GM21381 (cell line): Measurements from ENCODE around the gene KIAA1210.

Source experiments
- ATAC-seq: cut with Tn5 transposase; IDR thresholded peaks from one replicate; pipeline ENCODE4 v1.9.1; 2021; ENCODE audit warnings: mild to moderate bottlenecking, moderate library complexity; ENCODE audit not compliant: unreplicated experiment

KIAA1210 gene

DNA sequence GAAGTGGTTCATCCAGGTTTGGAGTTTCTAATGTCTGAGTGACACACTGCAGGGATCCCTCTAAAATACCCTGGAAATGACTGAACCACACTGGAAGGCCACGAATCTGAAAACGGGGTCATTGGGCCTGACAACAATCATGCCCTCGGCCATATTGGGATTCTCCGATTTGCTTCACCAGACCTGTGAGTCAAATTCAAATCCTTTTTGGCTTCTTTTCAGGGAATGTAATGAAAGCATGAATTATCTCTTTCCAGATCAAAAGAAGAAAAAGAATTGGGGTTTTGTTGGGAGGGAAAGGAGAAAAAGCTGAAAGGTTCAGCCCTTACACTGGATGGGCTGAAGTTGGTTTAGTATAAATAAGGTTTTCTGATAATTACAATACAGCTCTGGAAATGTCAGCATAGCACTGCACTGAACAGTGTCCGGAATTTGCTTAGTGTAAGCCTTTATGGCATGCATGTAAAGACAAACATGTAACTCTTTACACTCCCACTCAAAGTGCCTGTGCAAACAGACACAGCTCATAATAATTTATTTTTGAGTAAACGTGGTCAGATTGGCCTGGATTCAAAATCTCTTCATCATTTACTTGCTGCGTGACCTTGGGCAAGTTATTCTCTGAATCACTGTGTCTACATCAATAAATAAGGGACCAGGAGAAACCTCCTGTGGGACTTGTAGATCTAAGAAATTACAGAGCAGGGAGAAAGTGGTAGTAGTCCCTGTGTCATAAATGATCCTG lies 33.4 kb downstream of the KIAA1210 start:
- no peak for ATAC-seq

DNA sequence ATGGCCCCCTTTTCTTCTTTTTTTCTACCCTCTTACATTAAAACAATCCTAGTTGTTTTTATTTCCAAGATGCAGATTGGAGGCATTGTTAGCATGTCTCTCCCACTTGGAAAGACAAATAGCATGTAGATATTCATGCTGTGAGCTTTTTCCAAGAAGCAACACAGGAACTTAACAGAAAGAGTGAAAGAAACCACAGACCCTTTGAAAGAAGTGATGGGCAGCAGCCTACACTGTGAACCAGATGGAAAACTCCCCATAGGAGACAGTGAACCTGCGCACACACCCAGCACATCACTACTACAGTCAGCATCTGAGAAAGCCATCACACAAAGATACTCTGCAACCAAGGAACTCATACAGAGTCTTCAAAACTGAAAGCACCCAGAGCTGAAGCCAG lies 37.0 kb downstream of the KIAA1210 start:
- ATAC-seq: no peak

DNA sequence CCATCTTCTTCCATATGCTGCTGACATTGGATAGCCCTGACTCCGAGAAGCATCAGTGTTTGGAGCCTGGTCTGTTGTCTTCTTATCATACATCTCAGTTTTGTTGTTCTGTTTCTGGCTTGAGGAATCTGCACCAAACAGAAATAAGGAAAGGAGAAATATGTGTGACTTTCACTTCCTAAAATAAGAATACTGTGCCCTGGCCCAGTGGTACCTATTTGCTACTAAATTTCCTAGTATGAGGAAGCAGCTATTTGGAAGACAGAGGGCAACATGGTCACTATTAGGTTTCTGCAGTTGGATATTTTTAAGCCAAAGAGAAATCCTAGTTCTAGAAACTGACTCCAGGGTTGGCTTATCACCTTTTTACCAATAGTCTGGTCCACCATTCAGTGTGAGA lies 38.0 kb downstream of the KIAA1210 start:
- ATAC-seq: no peak

DNA sequence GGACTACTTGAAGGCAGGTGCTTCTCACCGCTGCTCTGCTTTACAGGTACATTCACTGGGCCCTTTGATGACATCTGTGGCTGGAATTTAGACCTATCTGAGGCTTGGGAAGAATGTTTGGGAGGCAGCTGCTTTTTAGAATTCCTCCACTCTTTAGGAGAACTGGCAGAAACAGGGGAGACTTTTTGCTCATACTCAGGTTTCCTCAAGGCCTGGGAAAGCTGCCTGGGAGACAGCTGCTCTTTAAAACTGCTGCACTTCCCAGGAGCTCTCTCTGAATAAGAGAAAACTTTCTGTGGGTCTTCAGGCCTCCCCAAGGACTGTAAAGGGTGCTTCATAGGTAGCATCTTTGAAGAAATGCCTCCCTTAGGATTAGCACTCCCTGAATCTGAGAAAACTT lies 40.5 kb downstream of the KIAA1210 start:
- no peak for ATAC-seq

DNA sequence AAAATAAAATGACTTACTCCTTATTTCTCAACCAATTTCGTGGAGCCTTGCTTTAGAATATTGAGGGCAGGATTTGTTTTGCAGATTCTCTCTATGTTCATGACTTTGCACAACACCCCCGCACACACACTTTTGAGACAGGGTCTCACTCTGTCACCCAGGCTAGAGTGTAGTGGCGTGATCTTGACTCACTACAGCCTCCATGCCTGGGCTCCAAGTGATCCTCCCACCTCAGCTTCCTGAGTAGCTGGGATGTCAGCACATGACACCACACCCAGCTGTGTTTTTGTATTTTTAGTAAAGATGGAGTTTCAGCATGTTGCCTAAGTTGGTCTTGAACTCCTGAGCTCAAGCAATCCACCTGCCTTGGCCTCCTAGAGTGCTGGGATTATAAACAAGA lies 42.8 kb downstream of the KIAA1210 start:
- no peak for ATAC-seq

DNA sequence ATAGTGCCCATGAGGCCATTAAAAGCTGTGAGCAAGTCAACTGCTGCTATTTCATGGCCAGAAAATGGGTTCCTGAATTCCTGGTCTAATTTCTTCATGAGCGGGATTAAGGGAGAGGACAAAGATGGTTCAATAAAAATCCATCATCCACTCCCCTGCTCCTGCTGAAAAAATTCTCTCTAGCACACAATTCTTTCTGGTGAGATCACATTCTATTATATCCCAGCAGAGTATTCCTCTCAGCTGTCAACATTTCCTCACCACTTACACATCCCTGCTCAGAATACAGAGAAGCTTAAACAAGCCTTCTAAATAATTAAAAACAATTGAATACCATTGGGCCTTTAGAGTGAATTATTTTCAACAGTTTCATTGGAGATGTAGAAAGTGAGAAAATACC lies 45.3 kb downstream of the KIAA1210 start:
- ATAC-seq: no peak

DNA sequence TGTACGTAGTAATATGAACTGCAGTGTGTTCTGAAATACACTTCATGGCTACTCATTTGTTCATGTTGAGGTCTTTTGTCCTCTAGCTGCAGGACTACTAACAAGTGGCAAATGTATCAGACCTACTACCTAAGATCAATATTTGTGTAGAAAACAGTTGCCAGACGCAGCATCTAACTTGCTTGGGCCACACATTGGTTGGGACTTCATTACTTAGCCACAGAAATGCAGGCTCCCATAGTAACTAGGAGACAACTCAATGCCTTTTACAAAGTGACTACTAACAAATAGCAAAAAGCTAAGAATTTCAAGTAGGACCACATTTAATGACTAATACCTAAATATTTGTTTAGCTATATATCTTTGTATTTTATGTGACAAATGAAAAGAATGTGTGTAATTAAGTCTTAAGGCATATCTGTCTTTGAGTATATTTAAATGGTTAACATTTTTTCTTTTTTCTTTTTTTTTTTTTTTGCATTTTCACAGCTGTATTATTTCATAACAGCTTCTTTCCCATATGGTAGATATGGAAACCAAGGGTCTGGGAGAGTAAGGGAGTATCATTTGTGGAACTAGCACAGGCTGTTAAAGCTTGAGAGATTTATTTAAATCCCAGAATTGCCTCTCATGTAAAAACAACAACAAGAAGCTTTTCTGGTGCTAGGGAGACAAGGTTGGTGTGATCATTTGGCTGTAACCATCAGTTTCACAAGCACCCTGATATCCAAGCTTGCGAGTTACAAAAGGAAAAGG lies 52.2 kb downstream of the KIAA1210 start:
- no peak for ATAC-seq

DNA sequence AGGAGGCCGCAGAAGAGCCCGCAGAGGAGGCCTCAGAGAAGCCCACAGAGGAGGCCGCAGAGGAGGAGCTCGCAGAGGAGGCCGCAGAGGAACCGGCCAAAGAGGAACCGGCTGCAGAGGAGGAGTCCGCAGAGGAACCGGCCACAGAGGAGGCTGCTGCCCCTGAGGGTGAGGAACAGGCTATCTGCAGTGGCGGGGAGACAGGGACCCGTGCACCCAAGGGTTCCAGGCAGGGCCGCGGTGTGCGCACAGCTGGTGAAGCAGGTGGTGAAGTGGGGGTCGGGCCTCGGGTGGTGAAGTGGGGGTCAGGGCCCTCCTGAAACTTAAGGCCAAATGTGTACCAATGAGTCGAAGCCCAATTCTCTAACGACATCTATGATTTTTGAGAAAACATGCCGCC lies 53.7 kb downstream of the KIAA1210 start:
- ATAC-seq: no peak

DNA sequence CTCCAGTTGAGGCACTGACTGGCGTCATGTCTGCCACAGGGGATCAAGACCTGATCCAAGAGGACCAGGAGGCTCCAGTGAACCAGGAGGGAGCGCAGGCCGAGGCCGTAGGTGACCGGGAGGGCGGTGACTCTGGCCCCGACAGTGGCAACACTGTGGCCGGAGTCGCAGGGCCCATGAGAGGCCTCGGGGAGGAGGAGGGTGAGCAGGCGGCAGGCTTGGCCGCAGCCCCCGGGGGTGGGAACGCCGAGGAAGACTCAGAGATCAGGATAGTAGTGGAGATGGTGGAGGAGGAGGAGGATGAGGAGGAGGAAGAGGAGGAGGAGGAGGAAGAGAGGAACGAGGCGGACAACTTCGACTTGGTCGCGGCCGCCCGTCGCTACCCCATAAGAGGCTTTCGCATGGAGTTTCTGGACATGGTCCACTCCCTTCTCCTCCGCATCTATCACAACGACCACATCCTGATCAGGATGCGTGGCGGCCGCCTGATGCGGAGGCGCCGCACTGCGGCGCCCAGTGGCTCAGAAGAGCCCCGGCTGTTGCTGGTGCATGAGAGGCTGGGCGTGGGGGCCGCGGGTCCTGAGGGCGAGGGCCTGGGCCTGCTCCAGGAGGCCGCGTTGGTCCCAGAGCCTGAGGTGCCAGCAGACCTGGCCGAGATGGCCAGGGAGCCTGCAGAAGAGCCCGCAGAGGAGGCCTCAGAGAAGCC lies 54.3 kb downstream of the KIAA1210 start:
- no peak for ATAC-seq

DNA sequence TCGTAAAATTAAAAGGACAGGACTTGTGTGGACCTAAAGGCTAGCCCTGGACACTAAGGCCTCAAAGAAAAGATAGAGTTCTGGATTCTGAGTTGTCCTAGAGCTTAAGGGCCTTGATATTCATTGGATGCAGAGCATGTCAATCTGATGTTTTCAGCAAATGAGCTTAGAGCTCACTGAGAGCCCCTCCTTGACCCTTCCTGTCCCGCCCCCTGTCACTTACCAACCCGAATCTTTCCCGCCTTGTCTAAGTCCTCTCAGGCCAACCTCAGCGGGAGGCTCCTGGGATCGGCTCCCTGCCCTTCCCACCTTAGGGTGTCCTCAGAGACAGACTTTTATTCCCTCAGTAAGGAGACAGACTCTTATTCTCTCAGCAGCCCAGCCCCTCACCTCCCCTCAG lies 54.9 kb downstream of the KIAA1210 start, which contains the start of gene CT47C1:
CT47C1 (plus strand) TSS at position 250 of the 400 bp plus-strand sequence. CDS start 233 bp downstream, outside the sequence.
- no peak for ATAC-seq

DNA sequence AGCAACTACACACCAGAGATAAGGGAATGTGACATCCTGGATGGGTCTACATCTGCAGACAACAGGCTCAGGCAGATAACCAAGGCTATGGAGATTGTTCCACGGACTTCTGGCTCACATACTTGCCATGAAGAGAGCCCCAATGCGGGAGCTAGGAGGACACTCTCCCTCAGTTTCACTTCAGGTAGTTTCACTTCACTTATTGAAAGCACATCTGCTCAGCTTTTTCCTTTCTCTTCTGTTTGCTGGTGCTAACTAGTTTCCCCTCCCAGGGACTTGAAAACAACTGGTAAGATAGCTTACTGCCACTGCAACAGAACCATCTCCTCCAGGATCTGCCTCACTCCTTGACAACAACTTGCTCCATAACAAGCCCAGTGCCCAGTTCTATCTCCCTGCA lies 56.2 kb downstream of the KIAA1210 start:
- ATAC-seq: peak; percentile 69

DNA sequence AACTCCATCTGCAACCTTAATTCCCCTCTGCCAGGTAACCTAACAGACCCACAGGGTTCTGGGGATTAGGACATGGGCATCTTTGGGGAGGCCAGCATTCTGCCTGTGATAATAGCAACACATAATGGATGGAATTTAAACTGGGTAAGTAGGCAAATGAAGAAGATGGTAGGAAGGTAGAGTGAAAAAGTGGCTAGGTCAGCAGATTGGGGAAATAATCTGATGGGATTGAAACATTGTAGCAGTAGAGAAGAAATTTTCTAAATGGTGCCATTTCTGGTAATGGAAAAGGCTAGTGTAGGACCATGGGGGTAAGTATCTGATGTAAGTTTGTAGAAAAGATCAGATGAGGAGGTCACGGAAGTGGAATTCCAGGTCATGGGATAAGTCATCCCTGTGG lies 57.9 kb downstream of the KIAA1210 start:
- no peak for ATAC-seq

DNA sequence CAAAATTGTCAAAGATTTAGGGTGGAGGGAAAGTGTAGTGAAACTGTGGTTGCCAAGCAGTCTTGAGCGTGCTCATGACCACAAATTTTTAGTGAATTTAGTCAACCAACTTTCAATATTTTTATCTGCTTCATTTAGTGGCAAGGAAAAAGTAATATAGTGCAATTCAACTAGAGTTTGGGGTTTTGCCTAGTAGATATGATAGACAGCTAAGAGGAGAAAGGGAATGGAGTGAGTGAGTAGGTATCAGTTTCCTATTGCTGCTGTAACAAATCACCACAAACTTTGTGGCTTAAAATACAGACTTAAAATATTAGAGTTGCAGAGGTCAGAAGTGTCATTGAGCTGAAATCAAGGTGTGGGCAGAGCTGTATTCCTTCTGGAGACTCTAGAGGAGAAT lies 58.5 kb downstream of the KIAA1210 start:
- no peak for ATAC-seq

DNA sequence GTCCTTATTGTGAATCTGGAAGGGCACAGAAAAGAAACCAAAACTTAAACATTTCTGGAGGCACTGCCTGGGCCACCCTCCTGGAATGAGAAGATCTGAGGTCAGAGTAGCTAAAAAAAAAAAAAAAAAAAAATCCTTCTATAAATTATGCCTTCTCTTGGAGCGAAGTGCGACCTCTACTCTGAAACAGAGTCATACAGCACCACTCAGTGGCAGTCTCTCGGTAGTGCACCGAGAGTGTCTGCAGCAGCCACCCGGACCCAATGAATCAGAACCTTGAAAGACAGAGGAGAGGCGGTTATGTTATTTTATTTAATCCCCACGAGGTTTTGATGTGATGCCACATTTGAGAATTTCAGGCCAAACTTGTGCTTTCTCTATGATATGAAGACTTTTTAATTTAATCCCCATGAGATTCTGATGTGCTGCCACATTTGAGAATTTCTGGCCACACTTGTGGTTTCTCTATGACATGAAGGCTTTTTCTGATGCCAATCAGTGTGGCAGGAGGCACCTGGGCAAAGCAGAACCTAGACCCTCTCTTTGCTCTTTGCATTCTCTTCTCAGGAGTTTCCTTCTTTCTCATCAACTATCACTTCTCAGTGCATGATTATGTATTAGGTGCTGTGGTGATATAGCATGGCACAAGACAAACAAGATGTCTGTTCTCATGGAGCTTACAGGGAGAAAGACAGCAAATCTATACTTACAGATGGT lies 60.4 kb downstream of the KIAA1210 start:
- ATAC-seq: no peak

DNA sequence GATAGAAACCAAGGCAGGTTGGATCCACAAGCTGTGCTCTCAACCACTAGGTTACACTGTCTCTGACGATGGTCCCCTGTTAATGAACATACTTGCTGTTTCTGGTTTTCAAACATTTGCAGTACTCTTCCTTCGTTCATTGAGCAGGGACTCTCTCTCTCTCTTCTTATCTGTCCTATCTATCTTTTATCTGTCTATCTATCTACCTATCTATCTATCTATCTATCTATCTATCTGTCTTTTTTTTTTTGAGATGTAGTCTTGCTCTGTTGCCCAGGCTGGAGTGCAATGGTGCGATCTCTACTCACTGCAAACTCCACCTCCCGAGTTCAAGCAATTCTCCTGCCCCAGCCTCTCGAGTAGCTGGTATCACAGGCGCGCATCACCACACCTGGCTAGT lies 64.2 kb downstream of the KIAA1210 start:
- ATAC-seq: no peak

DNA sequence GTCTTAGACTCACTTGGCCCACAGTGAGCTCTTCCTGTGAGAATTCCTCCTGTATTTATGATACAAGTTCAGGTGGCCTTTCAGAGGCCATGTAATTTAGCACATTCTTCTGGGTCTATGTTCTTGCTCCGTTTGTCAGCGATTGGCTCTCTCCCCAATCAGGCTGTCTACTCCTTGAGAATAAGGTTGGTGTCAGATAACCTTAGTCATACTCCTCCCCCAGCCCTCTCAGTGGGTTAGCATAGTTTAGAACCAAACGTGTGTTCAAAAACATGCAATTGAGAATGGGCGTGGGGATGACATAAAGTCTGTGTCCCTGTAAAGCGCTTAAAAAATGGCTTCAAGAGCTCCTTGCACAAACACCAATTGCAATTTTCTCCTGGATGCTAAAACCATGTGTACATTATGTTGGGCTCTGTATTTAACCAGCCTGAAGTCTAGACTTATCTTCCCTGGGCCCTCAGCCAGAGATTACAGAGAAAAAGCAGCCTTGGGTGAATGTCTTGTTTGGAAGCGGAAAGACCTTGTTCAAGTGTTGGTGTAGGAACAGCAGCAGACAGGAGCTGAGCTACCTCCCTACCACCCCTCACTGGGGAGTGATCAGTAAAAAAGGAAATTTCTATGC lies 64.8 kb downstream of the KIAA1210 start:
- no peak for ATAC-seq

DNA sequence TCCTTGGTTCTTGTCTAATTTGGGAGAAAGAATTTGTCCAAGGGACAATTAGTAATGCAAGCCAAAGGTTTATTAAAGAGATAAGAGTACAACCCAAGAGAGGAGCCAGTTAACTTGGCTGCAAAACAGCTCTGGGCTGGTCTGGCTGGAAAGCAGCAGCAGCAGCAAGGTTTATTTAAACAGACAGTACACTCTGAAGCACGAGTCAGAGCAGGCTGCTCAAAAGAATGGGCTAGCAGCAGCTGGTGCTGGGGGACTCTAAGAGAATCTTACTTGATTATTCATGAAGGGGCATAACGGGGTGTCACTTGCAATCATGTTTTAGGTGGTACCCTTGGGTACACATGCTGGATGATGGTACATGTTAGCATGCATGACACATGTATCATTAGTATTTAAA lies 71.9 kb downstream of the KIAA1210 start:
- no peak for ATAC-seq

DNA sequence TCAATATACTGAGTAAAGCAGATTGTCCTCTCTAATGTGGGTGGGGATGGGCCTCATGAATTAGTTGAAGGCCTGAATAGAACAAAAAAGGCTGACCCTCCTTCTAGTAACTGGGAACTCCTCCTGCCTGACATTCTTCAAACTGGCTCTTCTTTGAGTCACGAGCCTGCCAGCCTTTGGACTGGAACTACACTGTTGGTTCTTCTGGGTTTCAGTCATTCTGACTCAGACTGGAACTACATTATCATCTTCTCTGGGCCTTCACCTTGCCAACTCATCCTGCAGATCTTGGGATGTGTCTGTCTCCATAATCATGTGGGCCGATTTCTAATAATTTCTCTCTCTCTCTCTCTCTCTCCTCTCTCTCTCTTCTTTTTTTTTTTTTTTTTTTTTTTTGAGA lies 81.7 kb downstream of the KIAA1210 start:
- no peak for ATAC-seq

DNA sequence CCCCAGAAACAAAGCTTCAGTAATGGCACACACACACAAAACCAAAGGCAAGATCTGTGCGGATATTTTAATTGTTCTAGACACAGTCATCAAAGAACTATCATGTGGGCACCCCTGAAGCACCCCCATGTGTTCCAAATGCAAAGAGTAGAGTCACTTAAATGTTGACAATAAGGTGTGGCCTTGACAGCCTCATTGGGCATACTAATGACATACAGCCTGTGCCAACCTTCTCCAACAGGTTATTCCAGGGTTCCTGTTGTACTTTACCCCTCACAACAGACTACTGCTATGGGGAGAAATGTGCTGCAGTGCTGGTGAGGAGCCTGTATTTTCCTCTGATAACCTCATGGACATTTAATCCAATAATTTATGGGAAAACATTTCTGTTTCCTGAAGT lies 84.6 kb downstream of the KIAA1210 start:
- no peak for ATAC-seq

DNA sequence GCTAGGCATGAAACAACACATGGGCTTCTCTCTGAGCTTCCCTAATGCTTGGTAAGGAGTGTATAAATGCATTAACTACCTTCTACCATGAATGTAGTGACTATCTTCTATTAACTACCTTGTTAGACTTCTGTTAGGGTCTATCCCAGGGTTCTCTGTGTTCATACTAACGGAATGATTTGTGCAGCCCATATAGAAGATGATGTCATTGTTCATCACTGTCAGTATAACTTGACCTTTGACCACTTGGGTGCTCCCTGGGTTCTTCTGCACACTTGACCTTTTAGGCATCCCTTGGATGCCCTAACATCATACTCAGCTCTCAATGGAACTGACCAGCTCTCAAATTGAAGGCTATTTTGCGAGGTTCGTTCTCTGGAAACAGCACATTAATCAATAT lies 85.6 kb downstream of the KIAA1210 start:
- ATAC-seq: no peak

DNA sequence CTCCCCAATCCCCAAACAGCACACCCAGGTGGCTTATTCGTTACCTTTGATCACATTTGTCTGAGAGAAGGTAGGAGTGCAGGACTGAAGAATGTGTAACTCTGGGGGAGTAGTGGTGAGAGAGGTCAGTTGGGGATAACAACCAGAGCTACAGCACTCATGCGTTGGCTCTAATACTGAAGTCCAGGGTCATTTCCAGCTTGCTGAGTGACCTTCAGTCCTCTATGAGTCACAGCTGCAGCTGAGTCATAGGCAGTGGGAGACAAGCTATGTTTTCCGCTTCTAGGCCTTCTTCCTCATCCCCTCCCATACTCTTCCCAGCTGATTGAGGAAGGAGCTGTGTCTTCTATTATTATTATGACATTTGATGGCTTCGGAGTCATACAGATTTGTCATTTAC lies 86.4 kb downstream of the KIAA1210 start:
- no peak for ATAC-seq
